Ishikawa (cell line): ENCODE measurements around the gene RAMP1.

Experiments used
- FOXM1 ChIP-seq: IDR thresholded peaks from 2 replicates; pipeline ENCODE4 v1.6.1; 2012; ENCODE audit warnings: low read depth, borderline replicate concordance
- NFIC ChIP-seq: IDR thresholded peaks from 2 replicates; pipeline ENCODE4 v1.6.1; 2012
- RAD21 ChIP-seq: IDR thresholded peaks from 2 replicates; pipeline ENCODE4 v1.6.1; 2012; ENCODE audit warnings: low read depth
- TAF1 ChIP-seq: IDR thresholded peaks from 2 replicates; pipeline ENCODE4 v1.6.1; 2012; ENCODE audit warnings: low read depth, mild to moderate bottlenecking
- YY1 ChIP-seq: IDR thresholded peaks from 2 replicates; pipeline ENCODE4 v1.6.1; 2012; ENCODE audit warnings: low read depth
- TF ChIP-seq, protein P1 (sequence below): IDR thresholded peaks from 2 replicates; pipeline ENCODE4 v1.6.1; 2012; ENCODE audit warnings: low read depth, mild to moderate bottlenecking

DNA sequence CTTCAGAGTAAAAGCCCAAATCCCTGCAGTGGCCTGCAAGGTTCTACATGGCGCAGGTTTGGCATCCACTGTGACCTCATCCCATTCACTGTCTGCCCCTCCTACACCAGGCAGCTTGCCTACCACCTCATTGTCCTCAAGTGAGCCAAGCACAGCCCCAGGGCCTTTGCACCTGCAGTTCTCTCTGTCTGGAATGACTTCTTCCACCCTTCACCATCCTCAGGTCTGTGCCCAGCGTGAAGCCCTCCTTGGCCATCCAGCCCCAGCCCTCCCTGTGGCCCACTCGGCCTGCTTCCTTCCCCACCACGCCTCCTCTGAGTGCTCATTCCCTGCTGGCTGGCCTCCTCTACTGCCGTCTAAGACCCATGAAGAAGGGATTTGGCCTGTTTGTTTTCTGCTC is 74.8 kb downstream of the RAMP1 start:
- TF ChIP-seq, protein P1, sequence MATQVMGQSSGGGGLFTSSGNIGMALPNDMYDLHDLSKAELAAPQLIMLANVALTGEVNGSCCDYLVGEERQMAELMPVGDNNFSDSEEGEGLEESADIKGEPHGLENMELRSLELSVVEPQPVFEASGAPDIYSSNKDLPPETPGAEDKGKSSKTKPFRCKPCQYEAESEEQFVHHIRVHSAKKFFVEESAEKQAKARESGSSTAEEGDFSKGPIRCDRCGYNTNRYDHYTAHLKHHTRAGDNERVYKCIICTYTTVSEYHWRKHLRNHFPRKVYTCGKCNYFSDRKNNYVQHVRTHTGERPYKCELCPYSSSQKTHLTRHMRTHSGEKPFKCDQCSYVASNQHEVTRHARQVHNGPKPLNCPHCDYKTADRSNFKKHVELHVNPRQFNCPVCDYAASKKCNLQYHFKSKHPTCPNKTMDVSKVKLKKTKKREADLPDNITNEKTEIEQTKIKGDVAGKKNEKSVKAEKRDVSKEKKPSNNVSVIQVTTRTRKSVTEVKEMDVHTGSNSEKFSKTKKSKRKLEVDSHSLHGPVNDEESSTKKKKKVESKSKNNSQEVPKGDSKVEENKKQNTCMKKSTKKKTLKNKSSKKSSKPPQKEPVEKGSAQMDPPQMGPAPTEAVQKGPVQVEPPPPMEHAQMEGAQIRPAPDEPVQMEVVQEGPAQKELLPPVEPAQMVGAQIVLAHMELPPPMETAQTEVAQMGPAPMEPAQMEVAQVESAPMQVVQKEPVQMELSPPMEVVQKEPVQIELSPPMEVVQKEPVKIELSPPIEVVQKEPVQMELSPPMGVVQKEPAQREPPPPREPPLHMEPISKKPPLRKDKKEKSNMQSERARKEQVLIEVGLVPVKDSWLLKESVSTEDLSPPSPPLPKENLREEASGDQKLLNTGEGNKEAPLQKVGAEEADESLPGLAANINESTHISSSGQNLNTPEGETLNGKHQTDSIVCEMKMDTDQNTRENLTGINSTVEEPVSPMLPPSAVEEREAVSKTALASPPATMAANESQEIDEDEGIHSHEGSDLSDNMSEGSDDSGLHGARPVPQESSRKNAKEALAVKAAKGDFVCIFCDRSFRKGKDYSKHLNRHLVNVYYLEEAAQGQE, result no peak
- TF ChIP-seq RAD21 (no peak), FOXM1 (no peak), TAF1 (no peak), NFIC (no peak), YY1 (no peak)
